T-helper 17 cell (primary cell): Measurements from ENCODE around the gene SUSD6. TPM values are rescaled to one million over a fixed set of nuclear protein-coding genes. Genes with fewer than 3 reads are reported as not detected.

ENCODE experiments used
- ATAC-seq: fragments of 150-1000 bp; cut with Tn5 transposase; 2 replicates; pipeline ENCODE4 v1.10.0; 2021; ENCODE audit warnings: mild to moderate bottlenecking, moderate library complexity
- DNase-seq, 3 donors: peaks; one replicate each; pipeline versions ENCODE4 v3.0.0 to v3.0.0-alpha.2; 2020 to 2021
- H3K9me3 ChIP-seq: one replicate; pipeline ENCODE4 v1.7.0; 2013; ENCODE audit warnings: low read length, mild to moderate bottlenecking; ENCODE audit not compliant: control insufficient read depth, poor library complexity, severe bottlenecking
- H3K27ac Mint-ChIP-seq: one replicate; pipeline ENCODE4 v1.8.0; 2022; ENCODE audit warnings: mild to moderate bottlenecking, moderate library complexity, mixed read lengths
- H3K27me3 Mint-ChIP-seq: one replicate; pipeline ENCODE4 v1.8.0; 2022; ENCODE audit warnings: mixed read lengths
- H3K36me3 Mint-ChIP-seq: one replicate; pipeline ENCODE4 v1.8.0; 2022; ENCODE audit warnings: low read depth, mixed read lengths
- H3K4me1 Mint-ChIP-seq: one replicate; pipeline ENCODE4 v1.8.0; 2022; ENCODE audit warnings: mild to moderate bottlenecking, mixed read lengths
- H3K4me3 Mint-ChIP-seq: one replicate; pipeline ENCODE4 v1.8.0; 2022; ENCODE audit warnings: mild to moderate bottlenecking, moderate library complexity, mixed read lengths
- total RNA-seq, 4 donors: library from RNA in 2 of 4; stranded (reverse) in 2 of 4; gene quantifications; one replicate each; pipeline ENCODE4 v1.2.3 and lab custom pipeline; 2022 to 2026

SUSD6 gene
- total RNA-seq, 2 donors from 2014 or later, result 94.7 to 101 TPM

DNA sequence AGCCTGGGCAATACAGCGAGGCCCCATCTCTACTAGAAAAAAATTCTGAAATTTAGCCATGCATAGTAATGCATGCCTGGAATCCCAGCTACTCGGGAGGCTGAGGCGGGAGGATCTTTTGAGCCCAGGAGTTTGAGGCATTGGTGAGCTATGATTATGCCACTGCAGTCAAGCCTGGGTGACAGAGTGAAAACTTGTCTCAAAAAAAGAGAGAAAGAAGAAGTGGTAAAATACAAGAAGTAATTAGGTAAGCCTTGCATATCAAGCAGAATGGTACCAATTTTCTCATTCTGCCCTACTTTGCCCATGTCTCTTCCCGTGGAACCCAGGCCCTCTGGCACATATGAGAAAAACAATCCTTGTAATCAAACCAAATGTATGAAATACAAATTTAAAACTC, 70.7 kb downstream of the SUSD6 start:
- peak overlapping the region; percentile 57 for H3K4me3 Mint-ChIP-seq
- no peak for ATAC-seq

DNA sequence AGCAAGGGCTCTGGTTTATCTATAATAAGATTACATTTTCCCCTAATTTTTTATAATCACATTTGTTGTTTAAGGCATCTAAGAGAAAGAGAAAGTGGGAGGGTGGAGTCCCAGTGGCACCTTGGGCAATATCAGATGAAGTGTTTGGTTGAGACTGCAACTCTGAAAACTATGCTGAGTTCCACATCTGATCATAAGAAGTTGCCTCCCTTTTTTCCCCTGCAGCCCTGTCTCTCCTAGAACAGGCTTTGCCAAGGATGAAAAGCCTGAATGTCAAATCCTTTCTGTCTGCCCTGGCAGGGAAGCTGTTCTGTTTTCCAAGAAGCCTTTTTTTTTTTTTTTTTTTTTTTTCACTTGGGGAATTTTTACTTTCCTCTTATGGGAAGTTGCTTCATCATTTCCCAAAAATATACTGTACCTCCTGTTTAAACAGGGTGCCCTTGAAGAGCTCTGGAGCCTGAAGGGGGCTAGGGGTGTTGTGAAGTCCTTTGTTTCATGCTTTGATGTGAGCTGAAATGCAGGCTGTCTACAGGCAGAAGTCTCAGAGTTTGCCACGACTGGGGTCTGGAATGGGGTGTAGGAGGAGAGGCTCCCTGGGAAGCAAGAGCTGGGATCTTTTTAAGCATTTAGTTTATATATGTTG, 71.3 kb downstream of the SUSD6 start:
- H3K4me3 Mint-ChIP-seq, result peak overlapping the region; percentile 57
- H3K27ac Mint-ChIP-seq, result peak overlapping the region; percentile 88
- no peaks in the 10 kb centered on the region for H3K27me3 Mint-ChIP-seq
- H3K36me3 Mint-ChIP-seq, result peaks cover 2% of the 10 kb centered on the region
- H3K9me3 ChIP-seq, result no peaks in the 10 kb centered on the region
- peaks cover 60% of the 10 kb centered on the region for H3K4me1 Mint-ChIP-seq
- ATAC-seq (peak; percentile 53), DNase-seq (no peak)

More for the DNA sequence above, 70.7 kb downstream of the SUSD6 start:
- H3K9me3 ChIP-seq, result no peaks in the 10 kb centered on the region
- Mint-ChIP-seq H3K27me3 (no peaks in the 10 kb centered on the region), H3K4me1 (peaks cover 59% of the 10 kb centered on the region), H3K36me3 (peaks cover 2% of the 10 kb centered on the region), H3K27ac (peak overlapping the region; percentile 88)
- DNase-seq, result no peak

DNA sequence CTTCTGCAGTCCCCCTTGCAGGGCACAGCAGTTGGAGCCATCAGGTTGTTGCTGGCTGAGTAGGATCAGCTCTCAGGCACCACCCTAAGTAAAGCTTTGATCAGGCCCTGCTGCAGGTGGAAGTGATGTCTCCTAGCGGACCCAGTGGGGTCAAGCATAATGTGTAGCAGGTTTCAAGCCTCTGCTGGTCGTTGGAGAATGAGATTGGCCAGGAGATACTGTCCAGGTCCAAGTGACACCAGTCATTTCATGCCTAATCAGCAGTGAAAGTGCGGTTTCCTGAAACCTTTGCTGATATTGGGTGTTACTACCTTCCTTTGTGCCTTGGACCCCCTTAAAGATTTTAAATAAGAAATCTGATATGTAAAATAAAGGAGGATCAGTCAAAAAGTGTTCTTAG, 72.6 kb downstream of the SUSD6 start:
- Mint-ChIP-seq H3K4me1 (peaks cover 69% of the 10 kb centered on the region), H3K36me3 (peaks cover 4% of the 10 kb centered on the region), H3K27ac (peak overlapping the region; percentile 88), H3K4me3 (peak overlapping the region; percentile 28), H3K27me3 (no peaks in the 10 kb centered on the region)
- no peak for ATAC-seq
- H3K9me3 ChIP-seq, result no peaks in the 10 kb centered on the region
- DNase-seq, result no peak

DNA sequence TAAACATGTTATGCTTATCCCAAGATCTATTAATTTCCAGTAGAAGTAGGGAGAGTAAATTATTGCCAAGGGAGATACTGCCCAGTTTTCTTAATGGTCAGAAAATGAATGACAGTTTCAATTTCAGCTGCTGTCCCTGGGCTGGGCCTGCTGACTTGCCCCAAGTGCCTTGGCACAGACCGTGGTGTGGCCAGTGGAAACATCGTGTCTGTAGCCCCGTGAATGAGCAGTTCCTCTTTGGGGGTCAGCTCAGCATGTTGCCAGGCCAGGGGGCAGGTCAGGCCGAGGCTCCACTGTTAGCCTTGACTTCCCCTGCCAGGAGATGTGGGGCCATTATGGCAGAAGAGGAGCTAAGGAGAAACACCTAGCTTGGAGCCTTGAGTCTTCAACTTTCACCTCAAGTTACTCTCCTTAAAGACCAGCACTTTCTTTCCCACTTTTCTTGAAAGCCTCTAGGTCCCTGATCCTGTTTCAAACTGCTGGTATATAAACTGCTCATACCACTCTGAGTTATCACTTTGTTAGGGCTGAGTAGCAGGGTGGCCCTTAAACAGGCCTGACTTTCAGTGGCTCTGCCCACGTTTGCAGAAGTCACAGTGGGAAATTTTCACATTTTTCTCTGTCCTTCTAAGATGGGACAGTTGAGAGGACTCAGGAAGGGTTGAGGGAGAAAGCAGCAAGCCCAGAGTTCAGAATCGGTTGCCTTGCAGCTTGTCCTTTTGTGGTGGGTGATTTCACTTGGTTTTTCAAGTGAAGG, 73.2 kb downstream of the SUSD6 start:
- Mint-ChIP-seq H3K4me1 (peaks cover 74% of the 10 kb centered on the region), H3K27me3 (no peaks in the 10 kb centered on the region), H3K27ac (peak overlapping the region; percentile 88), H3K4me3 (peak overlapping the region; percentile 75), H3K36me3 (peaks cover 7% of the 10 kb centered on the region)
- no peak for ATAC-seq
- DNase-seq, result no peak
- no peaks in the 10 kb centered on the region for H3K9me3 ChIP-seq

DNA sequence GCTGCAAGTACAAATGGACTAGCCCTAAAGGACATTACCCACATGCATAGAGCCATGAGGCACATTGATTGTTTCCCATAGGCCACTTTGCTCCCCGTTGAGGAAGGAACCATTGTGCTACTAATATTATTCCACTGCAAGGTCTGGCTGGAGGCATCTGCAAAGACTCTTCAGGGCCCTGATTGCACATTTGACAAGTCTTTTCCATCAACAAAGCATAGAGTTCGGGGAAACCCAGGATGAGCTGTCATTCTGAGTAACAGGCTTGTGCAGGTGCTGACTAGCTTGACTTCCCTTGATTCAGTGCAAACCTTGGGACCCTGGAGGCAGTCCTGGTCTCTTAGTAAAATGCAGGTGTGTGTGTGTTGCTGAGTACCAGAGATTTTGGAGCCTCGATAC, 73.8 kb downstream of the SUSD6 start:
- H3K27ac Mint-ChIP-seq, result peak overlapping the region; percentile 84
- no peaks in the 10 kb centered on the region for H3K9me3 ChIP-seq
- H3K27me3 Mint-ChIP-seq, result no peaks in the 10 kb centered on the region
- peak in 1 of 3 donors; percentile 14 for DNase-seq
- H3K36me3 Mint-ChIP-seq, result peaks cover 7% of the 10 kb centered on the region
- H3K4me3 Mint-ChIP-seq, result peak overlapping the region; percentile 75
- H3K4me1 Mint-ChIP-seq, result peaks cover 75% of the 10 kb centered on the region
- ATAC-seq, result peak; percentile 79

DNA sequence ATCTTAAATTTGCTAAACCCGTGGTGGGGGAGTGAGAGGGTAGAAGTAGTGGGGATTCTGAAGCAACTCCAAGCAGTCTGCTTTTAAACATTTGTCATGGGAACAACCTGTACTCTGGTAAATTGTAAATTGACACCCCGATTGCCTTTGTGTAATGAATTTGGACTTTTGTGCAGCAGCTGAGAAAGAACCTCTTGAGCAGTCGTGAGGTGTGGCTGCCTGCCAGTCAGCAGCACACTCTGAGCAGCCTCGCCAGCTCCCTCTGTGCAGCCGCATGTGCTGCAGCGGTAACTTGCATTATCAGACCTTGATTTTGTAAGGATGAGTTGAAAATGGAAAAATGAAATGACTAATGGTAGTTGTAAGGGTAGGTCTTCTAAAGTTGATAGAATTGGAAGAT, 74.3 kb downstream of the SUSD6 start:
- no peak for DNase-seq
- peak overlapping the region; percentile 84 for H3K27ac Mint-ChIP-seq
- peak; percentile 72 for ATAC-seq

DNA sequence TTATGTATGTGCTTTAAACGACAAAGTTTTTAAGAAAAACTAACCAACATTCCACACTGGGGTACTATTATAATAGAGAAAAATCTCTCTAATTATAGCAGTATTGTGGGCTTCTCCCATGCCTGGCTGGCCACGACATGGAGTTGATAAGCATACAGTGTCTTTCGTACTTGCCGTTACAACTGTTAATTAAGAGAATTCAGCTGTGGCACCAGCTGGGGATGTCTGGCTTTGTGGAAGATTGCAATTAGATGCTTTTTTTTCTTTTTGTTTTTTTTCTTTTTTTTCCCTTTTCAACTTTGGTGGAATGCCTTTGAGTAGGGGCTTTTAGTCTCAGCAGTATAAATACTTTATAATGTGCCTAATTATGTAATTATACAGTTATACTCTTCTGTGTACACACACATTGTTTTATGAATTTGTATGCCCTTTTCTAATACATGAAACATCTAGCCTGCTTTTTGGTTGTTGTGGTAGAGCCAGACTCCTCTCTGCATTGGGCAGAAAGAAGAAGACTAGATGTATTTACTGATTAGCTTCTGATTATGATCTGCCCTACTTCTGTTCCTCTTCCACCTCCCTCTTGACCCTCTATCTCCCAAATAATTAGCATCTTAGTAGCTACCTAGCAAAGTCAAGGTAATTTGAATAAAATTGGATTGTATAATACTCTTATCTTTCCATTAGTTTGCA, 76.4 kb downstream of the SUSD6 start:
- H3K9me3 ChIP-seq, result no peaks in the 10 kb centered on the region
- Mint-ChIP-seq H3K4me1 (peaks cover 67% of the 10 kb centered on the region), H3K27ac (peak overlapping the region; percentile 85), H3K36me3 (peaks cover 5% of the 10 kb centered on the region), H3K27me3 (no peaks in the 10 kb centered on the region), H3K4me3 (peak overlapping the region; percentile 36)
- ATAC-seq (no peak), DNase-seq (no peak)

More for the DNA sequence above, 74.3 kb downstream of the SUSD6 start:
- Mint-ChIP-seq H3K4me1 (peaks cover 76% of the 10 kb centered on the region), H3K36me3 (peaks cover 5% of the 10 kb centered on the region), H3K4me3 (peak overlapping the region; percentile 75), H3K27me3 (no peaks in the 10 kb centered on the region)
- H3K9me3 ChIP-seq, result no peaks in the 10 kb centered on the region

DNA sequence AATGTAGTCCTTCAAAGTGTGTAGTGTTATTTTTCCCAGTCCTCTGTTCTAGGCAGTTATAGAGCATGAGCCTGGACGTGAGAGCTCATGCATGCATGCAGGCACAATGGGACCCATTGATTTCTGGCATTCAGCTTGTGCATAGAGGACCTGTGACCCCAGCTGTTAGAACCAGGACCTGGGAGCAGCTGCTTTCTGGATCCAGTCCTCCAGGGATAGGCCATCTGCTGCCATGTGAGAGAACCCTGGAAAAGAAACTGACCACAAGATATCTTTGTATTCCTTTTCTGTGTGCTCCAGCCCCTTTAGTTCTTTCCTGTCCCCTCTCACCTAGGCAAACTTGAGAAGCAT, 76.9 kb downstream of the SUSD6 start:
- Mint-ChIP-seq H3K36me3 (peaks cover 5% of the 10 kb centered on the region), H3K27ac (peak overlapping the region; percentile 85), H3K4me3 (peak overlapping the region; percentile 36), H3K27me3 (no peaks in the 10 kb centered on the region), H3K4me1 (peaks cover 68% of the 10 kb centered on the region)
- H3K9me3 ChIP-seq, result no peaks in the 10 kb centered on the region
- no peak for DNase-seq
- no peak for ATAC-seq

DNA sequence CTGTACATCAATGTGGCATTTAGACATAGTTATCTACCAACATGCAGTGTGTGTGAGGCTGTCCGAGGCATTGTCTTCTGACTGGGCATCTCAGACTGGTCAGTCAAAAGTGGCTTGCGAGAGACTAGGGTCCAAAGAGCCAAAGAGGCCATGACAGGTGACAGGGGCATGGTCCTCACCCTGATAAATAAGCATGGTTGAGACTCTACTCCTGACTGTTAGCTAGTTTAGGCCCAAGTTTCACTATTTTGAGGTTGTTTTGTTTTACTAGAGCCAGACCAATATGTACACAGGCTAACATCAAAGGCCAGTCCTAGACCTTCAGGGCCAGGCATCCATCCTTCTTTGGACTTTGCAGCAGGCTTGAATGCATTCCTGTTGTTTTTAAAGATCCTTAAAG, 78.6 kb downstream of the SUSD6 start:
- no peak overlapping the region for H3K27ac Mint-ChIP-seq
- H3K27me3 Mint-ChIP-seq, result no peaks in the 10 kb centered on the region
- no peaks in the 10 kb centered on the region for H3K9me3 ChIP-seq
- peaks cover 64% of the 10 kb centered on the region for H3K4me1 Mint-ChIP-seq
- H3K36me3 Mint-ChIP-seq, result peaks cover 5% of the 10 kb centered on the region
- ATAC-seq, result no peak
- DNase-seq, result no peak
- no peak overlapping the region for H3K4me3 Mint-ChIP-seq

DNA sequence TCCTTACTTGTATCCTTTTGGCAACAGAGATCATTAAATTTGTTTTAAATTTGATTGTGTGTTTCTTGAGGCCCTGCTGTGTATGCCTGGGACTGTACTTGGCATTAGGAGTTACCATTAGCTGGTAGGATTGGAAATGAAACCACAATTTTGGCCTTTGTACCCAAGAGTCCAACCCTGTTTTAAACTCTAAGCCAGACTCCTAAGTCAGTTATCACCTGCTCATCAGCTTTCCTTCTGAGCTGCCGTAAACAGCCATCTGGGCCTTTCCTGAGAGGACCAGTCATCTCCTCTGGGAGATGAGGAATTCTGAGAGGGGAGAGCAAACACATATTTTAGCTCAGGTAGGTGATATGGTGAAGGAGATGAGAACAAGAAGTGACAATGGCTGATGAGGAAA, 81.2 kb downstream of the SUSD6 start:
- no peak overlapping the region for H3K4me3 Mint-ChIP-seq
- peaks cover 70% of the 10 kb centered on the region for H3K4me1 Mint-ChIP-seq
- H3K36me3 Mint-ChIP-seq, result peaks cover 5% of the 10 kb centered on the region
- H3K27me3 Mint-ChIP-seq, result no peaks in the 10 kb centered on the region
- peak overlapping the region; percentile 53 for H3K27ac Mint-ChIP-seq
- ATAC-seq, result no peak
- no peak for DNase-seq
- H3K9me3 ChIP-seq, result no peaks in the 10 kb centered on the region

DNA sequence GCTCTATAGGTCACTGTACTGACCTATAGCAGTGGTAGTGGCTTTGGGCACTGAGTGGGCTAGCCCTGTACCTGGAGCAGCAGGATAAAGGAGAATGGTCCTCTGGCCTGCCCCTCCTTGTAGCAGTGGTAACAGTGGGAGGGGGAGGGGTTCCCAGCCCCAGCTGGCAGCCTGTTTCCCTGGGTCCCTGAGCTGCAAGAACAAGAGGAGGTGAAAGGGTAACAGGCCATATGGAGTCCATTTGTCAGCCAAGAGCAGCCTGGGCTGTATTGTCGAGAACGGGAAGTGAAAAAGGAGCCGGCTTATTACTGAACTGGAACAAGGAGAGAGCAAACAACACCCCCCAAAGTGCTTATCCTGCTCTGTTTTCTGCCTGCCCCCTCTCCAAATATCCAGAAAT, 81.7 kb downstream of the SUSD6 start:
- H3K27me3 Mint-ChIP-seq, result no peaks in the 10 kb centered on the region
- H3K36me3 Mint-ChIP-seq, result peaks cover 5% of the 10 kb centered on the region
- peak overlapping the region; percentile 53 for H3K27ac Mint-ChIP-seq
- DNase-seq (no peak), ATAC-seq (peak; percentile 27)
- H3K9me3 ChIP-seq, result no peaks in the 10 kb centered on the region
- no peak overlapping the region for H3K4me3 Mint-ChIP-seq
- H3K4me1 Mint-ChIP-seq, result peaks cover 68% of the 10 kb centered on the region

DNA sequence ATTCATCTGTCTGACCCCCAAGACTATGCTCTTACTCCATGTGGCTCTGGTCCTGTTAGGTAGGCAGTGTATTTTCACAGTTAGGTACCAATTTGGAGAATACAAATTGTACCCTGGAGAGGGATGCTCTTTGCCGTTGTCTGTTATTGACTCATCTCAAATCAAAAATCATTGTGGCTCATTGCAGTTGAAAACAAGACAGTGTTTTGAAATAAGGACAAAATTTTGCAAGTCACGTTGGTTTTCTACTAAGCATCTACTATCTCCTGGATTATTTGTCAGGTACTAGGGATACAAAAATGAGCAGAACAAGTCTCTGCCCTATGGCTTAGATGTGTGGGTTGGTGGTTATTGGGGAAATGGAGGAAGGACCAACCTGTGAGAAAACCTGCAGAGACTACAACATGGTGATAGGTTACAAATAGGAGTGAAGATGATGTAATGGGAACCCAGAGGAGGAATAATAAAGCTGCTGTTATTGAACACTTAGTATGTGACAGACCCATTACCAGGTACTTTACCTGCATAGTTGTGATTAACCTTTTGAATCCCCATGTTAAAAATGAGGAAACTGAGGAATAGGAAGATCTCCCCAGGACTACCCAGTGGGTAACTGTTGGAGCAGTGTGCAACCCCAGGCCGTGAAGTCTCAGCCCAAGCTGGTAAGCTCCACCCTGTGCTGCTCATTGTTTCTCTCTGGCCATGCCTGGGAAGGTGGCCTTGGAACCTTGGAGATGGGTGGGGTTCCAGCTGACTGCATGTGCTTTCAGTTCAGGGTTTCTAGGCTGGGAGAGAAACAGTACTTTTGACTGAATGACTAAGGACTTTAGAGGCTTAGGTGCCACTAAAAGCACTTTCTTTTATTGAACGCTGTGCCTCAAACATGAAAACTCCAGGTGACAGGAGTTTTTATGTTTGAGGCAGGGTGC, 82.7 kb downstream of the SUSD6 start:
- H3K27me3 Mint-ChIP-seq, result no peaks in the 10 kb centered on the region
- peaks cover 69% of the 10 kb centered on the region for H3K4me1 Mint-ChIP-seq
- peaks cover 2% of the 10 kb centered on the region for H3K36me3 Mint-ChIP-seq
- ATAC-seq (no peak), DNase-seq (no peak)
- peak overlapping the region; percentile 56 for H3K27ac Mint-ChIP-seq
- H3K4me3 Mint-ChIP-seq, result peak overlapping the region; percentile 63
- no peaks in the 10 kb centered on the region for H3K9me3 ChIP-seq
